DLD1 (cell line): Measurements from ENCODE around the gene NTSR1.

Source experiments
- in situ Hi-C: cut with HindIII; loops from 2 replicates; pipeline ENCODE4 v1.10.0; 2017; ENCODE audit warnings: low sequenced_read_pairs

The NTSR1 gene

DNA sequence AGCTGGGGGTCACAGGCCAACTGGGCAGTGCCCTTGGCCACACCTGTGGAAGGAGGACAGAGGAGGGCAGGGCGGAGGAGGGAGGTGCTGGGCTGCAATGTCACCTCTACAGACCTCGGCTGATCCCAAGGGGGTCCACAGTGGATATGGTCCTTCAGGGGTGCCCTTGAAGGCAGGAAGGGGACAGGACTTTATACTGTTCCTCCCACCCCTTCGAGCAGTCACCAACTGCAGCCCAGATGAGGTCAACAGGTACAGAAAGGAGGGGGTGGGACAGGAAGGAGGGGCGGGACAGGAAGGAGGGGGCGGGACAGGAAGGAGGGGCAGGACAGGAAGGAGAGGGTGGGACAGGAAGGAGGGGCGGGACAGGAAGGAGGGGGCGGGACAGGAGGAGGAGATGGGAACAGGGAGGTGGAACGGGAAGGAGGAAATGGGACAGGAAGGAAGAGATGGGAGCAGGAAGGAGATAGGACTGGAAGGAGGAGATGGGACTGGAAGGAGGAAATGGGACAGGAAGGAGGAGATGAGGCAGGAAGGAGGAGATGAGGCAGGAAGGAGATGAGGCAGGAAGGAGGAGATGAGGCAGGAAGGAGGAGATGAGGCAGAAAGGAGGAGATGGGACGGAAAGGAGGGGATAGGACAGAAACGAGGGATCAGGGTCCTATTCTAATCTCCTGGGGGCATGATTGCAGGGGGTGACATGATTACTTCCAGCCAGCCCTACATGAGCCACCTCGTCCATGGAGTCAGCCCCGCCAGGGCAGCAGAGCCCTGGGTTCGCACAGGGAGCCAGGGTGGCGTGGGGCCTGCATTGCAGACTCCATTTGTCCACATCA is 68.3 kb downstream of the NTSR1 start:
- in situ Hi-C loops: no loop called here

DNA sequence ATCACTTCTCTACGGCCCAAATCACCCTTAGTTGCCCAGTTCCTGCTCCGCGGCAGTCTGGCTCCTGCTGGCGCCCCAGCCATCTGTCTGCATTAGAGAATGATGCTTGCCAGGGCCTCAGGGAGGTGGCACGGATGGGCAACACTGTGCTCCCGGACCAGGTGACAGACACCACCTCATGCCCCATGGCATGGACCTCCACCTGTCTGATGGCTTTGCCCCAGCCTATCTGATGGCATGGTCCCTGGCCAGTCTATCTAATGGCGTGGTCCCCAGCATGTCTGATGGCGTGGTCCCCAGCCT is 68.8 kb downstream of the NTSR1 start:
- in situ Hi-C loops: no loop called here

DNA sequence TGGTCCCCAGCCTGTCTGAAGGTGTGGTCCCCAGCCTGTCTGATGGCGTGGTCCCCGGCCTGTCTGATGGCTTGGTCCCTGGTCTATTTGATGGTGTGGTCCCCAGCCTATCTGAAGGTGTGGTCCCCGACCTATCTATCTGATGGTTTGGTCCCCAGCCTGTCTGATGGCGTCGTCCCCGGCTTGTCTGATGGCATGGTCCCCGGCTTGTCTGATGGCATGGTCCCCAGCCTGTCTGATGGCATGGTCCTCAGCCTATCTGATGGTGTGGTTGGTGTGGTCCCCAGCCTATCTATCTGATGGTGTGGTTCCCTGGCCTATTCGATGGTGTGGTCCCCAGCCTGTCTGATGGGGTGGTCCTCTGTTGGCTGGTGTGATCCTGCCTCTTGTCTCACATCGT is 69.4 kb downstream of the NTSR1 start:
- in situ Hi-C loops: no loop called here

DNA sequence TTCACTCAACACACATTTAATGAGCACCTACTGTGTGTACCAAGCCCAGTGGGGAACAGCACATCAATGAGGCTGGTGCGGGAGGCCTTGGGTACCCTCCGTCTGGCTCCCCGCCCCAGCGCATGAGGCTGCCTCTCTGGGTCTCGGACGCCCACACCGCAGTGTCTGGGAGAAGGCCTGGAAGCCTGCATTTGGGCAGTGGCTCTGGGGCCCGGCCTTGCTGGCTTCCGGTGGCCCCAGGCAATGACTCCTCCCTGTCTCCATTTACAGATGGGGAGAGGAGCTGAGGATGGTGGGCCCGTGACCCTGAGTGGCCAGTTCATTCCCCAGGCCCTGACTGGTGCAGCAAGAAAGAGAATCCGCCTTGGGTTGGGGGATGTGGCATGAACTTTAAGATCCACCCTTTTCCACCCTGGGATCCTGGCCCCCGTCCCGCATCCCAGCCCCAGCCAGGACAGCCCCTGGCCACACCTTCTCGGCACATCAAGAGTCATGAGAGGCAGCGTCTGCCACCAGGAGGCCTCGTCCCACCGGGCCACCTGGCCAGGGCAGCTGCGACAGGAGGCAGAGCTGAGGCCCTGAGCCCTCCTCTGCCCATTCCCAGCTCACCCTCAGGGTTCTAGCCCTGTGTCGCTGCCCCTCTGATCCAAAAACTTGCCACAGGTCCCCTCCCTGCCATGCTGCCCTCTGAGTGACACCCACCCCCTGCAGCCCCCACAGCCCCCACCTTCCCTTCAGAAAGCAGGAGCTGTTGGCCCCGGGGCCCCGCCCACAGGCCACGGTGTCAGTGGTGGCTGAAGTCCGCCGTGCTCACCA is 70.2 kb downstream of the NTSR1 start:
- in situ Hi-C loops: no loop called here

GRCh38 chr20:62779417-62779685 is 70.7 kb downstream of the NTSR1 start:
- in situ Hi-C loops: no loop called here

DNA sequence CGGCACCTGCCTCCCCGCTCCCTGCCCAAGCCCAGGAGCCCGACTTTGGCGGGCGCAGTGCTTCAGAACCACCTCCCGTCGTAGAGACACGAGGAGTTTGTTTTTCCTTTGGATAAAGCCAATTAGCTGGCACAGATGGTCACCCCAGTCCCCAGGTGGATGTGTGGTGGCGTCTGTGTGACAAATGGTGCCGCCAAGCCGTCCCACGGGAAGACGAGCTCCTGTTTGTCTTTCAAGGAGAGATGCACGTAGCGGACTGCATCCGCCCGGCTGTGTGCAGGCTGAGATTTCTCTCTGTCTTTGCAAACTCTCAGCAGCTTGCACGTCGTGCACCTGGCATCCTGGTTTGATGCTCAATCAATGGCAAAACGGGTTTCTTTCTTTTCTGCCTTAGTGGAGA is 71.6 kb downstream of the NTSR1 start:
- in situ Hi-C loops: no loop called here

DNA sequence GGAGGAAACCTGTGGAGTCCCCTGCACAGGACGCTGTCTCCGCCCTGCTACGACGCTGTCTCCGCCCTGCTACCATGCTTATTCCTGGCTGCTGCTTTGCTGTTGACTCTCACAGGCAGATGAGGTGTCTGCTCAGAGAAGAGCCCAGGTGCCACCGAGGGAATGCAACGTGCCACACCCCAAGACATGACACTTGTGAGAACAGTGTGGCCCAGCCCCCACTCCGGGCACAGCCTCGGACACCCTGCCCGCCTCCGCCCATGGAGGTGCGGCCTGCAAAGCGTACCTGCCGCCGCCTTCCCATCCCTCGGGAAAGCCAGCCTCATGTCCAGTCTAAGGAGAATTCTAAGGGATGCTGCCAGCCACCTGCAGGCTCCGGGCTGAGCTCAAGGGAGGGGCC is 72.1 kb downstream of the NTSR1 start:
- in situ Hi-C loops: no loop called here

DNA sequence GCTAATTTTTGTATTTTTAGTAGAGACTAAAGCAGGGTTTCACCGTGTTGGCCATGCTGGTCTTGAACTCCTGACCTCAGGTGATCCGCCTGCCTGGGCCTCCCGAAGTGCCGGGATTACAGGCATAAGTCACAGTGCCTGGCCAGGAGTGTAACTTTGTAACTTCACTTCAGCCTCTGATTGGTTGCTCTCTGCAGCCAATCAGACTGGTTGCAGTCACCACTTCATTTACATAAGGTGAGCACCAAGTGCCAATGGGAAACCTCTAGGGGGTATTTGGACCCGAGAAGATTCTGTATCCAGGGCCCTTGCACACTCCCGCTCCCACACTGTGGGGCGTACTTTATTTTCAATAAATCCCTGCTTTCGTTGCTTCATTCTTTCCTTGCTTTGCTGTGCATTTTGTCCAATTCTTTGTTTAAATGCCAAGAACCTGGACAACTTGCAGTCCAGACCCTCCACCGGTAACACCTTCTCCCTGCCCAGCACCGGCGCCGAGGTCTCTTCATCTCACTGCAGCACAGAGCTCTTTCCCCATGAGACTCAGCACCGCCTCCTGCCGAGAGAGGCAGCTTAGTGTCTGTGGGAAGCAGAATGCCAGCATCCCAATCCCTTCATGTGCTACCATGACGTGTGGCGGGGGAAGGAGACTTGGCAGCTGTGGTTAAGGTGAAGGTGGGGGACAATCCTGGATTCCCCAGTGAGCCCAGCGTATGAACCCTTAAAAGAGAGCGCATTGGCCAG is 73.7 kb downstream of the NTSR1 start:
- in situ Hi-C loops: no loop called here

DNA sequence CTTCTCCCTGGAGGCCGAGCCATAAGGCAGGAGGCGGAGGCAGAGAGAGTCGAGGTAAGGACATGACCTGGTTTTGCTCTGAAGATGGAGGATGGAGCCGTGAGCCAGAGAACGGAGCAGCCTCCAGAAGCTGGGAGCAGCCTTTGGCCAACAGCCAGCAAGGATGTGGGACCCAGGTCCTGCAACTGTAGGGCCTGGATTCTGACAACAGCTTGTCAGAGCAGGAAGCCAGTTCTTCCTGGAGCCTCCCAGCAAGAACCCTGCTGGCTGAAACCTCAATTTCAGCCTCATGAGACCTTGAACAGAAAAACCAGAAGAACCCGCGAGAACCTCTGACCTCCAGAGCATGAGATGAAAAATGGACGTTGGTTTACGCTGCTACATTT is 74.2 kb downstream of the NTSR1 start:
- in situ Hi-C loops: no loop called here

GRCh38 chr20:62784497-62784896 is 75.9 kb downstream of the NTSR1 start:
- in situ Hi-C loops: no loop called here

DNA sequence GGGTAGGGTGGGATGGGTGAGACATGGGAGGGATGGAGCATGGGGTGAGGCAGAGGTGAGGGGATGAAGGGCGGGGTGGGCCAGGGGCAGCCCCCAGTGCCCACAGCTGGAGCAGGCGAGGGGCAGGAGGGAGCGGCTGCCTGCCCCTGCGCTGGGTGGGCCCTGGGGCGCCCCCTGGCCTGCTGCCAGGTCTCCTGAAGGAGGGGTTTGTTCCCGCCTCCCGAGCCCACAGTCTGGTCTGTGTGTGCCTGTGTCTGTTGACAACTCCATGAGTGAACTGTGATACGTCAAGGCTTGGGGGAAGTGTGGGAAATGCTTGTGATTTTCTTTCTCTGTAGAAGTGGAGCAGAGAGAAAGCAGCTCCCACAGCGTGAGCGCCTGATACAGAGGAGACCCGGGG is 76.8 kb downstream of the NTSR1 start:
- in situ Hi-C loops: no loop called here

DNA sequence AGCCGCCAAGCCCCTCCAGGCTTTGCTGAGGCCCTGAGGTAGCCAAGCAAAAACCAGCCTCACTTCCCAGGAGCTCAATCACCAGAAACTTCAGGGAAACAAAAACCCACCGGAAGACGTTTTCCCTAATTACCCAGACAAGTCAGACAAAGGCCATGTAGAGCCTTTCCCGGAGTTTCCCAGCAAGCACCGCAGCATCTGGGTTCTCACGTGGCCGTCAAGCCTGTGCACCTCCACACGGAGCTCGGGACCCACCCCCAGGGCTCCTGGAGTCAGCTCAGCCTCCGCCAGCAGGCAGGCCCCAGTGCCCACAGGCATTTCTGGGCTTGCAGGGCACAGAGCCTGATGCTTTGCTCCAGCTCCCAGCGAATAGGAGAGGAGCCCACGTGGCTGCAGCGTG is 77.5 kb downstream of the NTSR1 start:
- in situ Hi-C loops: no loop called here

- in situ Hi-C loops: no loop called here
These were observed 78.7 kb downstream of the NTSR1 start for GRCh38 chr20:62787321-62787720.

- in situ Hi-C loops: no loop called here
These were observed 79.2 kb downstream of the NTSR1 start for GRCh38 chr20:62787866-62788265.

DNA sequence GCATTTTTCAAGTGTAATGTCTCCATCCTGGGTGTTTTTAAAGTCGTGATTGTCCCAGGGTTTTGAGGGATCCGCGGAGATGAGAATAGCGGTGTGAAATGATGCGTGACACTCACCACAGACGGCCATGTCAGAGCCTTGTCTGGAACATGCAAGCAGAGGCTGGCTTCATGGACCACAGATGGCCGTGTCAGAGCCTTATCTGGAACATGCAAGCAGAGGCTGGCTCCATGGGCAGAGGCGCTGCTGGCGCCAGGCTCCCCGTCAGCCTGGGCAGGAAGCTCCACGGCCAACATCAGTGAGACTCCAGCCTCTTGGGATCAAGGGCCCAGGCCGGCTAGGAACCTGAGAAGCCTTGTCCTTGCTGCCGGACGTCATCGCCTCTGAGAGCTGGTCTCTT is 80.0 kb downstream of the NTSR1 start:
- in situ Hi-C loops: no loop called here

- in situ Hi-C loops: no loop called here
These were observed 81.4 kb downstream of the NTSR1 start for GRCh38 chr20:62790075-62790474.

GRCh38 chr20:62791301-62792181 is 82.9 kb downstream of the NTSR1 start:
- in situ Hi-C loops: no loop called here

- in situ Hi-C loops: no loop called here
These were observed 83.7 kb downstream of the NTSR1 start for GRCh38 chr20:62792182-62792939.

- in situ Hi-C loops: no loop called here
These were observed 84.5 kb downstream of the NTSR1 start for GRCh38 chr20:62792940-62793756.

GRCh38 chr20:62793757-62794006 is 85.0 kb downstream of the NTSR1 start:
- in situ Hi-C loops: no loop called here
